C4-2B (cell line): ENCODE measurements around the gene PACRG.

ENCODE experiments used
- CTCF ChIP-seq: fragments of 450-650 bp; conservative IDR thresholded peaks from 2 replicates; pipeline ENCODE4 v1.5.1; 2017; ENCODE audit warnings: mild to moderate bottlenecking
- ZFX ChIP-seq: fragments of 450-650 bp; IDR thresholded peaks from 2 replicates; pipeline ENCODE4 v1.6.1; 2017

- TF ChIP-seq CTCF (no peak), ZFX (no peak)
These were observed 144.2 kb downstream of the PACRG start for GRCh38 chr6:162871966-162872365.
